ENCODE measurements around the gene SPOUT1. TPM values are rescaled to one million over a fixed set of nuclear protein-coding genes. Genes with fewer than 3 reads are reported as not detected.
"Not testable (repeated sequence)": the region's sequence is repeated elsewhere in the genome, so short reads cannot be mapped to it uniquely, and the experiment has no call there.

Gene SPOUT1, protein sequence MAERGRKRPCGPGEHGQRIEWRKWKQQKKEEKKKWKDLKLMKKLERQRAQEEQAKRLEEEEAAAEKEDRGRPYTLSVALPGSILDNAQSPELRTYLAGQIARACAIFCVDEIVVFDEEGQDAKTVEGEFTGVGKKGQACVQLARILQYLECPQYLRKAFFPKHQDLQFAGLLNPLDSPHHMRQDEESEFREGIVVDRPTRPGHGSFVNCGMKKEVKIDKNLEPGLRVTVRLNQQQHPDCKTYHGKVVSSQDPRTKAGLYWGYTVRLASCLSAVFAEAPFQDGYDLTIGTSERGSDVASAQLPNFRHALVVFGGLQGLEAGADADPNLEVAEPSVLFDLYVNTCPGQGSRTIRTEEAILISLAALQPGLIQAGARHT
- total RNA-seq (2014; rRNA removed; shearing (Covaris generic)), result 39.6 and 40.3 TPM in 2 replicates
- polyA plus RNA-seq (2015; cell fraction: cytosol; rRNA removed), result 58.7 and 76.3 TPM in 2 replicates
- 140 and 278 TPM in 2 replicates for polyA plus RNA-seq (2015; cell fraction: nucleus; rRNA removed)

- in situ Hi-C loops (cut with HindIII; ENCODE audit: low pct_unique_long_range_greater_than_20kb, low sequenced_read_pairs), result no loop called here
- peak; percentile 95 for DNase-seq (ENCODE audit: low read depth, low spot score)
Measured at GRCh38 chr9:128829477-128830251, at the start of gene SPOUT1. TSS of gene SPOUT1 (minus strand) at chr9:128829794. CDS start at chr9:128829780, 14 bp downstream.

DNA sequence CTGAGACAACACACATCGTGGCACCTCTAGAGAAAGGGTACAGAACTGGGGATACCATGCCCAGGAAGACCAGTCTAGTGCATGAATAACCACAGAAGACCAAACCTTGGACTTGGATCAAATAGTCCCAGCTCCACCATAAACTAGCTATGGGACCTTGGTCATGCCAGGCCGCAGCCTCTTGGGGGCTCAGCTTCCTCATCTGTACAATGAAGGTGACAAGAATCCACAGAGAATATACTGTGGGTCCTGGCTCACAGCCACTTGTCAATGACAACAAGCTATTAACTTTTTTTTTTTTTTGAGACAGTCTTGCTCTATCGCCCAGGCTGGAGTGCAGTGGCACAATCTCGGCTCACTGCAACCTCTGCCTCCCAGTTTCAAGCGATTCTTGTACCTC, 48.3 kb upstream of the SPOUT1 start:
- DNase-seq (ENCODE audit: low read depth, low spot score), result no peak
- in situ Hi-C loops (cut with HindIII; ENCODE audit: low pct_unique_long_range_greater_than_20kb, low sequenced_read_pairs), result no loop called here

DNA sequence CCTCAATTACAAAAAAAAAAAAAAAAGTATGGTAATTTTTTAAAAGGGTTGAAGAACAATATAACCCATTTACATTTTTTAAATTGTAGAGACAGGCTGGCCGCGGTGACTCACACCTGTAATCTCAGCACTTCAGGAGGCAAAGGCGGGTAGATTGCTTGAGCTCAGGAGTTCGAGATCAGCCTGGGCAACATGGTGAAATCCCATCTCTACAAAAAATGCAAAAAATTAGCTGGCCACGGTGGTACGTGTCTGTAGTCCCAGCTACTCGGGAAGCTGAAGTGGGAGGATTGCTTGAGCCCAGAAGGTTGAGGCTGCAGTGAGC, 41.3 kb upstream of the SPOUT1 start:
- DNase-seq (ENCODE audit: low read depth, low spot score); in situ Hi-C loops (cut with HindIII; ENCODE audit: low pct_unique_long_range_greater_than_20kb, low sequenced_read_pairs): not testable (repeated sequence)

- in situ Hi-C loops (cut with HindIII; ENCODE audit: low pct_unique_long_range_greater_than_20kb, low sequenced_read_pairs), result no loop called here
- no peak for DNase-seq (ENCODE audit: low read depth, low spot score)
Measured at GRCh38 chr9:128870128-128870940, 40.7 kb upstream of the SPOUT1 start.

- DNase-seq (ENCODE audit: low read depth, low spot score), result peak; percentile 69
- in situ Hi-C loops (cut with HindIII; ENCODE audit: low pct_unique_long_range_greater_than_20kb, low sequenced_read_pairs), result no loop called here
Measured at GRCh38 chr9:128863647-128864046, 34.1 kb upstream of the SPOUT1 start.

GRCh38 chr9:128862401-128862851, 32.8 kb upstream of the SPOUT1 start:
- in situ Hi-C loops (cut with HindIII; ENCODE audit: low pct_unique_long_range_greater_than_20kb, low sequenced_read_pairs), result no loop called here

GRCh38 chr9:128861501-128861900, 31.9 kb upstream of the SPOUT1 start:
- in situ Hi-C loops (cut with HindIII; ENCODE audit: low pct_unique_long_range_greater_than_20kb, low sequenced_read_pairs), result no loop called here
- no peak for DNase-seq (ENCODE audit: low read depth, low spot score)

More at GRCh38 chr9:128862401-128862851, 32.8 kb upstream of the SPOUT1 start:
- no peak for DNase-seq (ENCODE audit: low read depth, low spot score)

DNA sequence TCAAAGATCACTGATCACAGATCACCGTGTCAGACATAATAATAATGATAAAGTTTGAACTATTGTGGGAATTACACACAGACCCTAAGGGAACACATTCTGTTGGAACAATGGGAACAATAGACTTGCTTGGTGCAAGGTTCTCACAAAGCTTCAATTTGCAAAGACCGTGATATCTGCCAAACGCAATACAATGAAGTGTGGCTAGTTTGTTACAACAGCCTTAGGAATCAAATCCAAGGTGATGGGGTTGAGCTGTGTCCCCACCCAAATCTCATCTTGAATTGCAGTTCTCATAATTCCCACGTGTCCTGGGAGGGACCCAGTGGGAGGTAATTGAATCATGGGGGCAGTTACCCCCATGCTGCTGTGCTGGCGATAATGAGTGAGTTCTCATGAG, 31.3 kb upstream of the SPOUT1 start:
- in situ Hi-C loops (cut with HindIII; ENCODE audit: low pct_unique_long_range_greater_than_20kb, low sequenced_read_pairs), result no loop called here
- no peak for DNase-seq (ENCODE audit: low read depth, low spot score)

DNA sequence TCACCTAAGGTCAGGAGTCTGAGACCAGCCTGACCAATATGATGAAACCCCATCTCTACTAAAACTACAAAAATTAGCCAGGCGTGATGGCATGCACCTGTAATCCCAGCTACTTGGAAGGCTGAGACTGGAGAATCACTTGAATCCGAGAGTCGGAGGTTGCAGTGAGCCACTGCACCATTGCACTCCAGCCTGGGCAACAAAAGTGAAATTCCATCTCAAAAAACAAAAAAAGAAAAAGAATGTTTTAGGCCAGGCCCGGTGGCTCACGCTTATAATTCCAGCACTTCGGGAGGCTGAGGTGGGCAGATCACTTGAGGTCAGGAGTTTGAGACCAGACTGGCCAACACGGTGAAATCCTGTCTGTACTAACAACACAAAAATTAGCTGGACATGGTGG, 28.9 kb upstream of the SPOUT1 start:
- in situ Hi-C loops (cut with HindIII; ENCODE audit: low pct_unique_long_range_greater_than_20kb, low sequenced_read_pairs); DNase-seq (ENCODE audit: low read depth, low spot score): not testable (repeated sequence)

DNA sequence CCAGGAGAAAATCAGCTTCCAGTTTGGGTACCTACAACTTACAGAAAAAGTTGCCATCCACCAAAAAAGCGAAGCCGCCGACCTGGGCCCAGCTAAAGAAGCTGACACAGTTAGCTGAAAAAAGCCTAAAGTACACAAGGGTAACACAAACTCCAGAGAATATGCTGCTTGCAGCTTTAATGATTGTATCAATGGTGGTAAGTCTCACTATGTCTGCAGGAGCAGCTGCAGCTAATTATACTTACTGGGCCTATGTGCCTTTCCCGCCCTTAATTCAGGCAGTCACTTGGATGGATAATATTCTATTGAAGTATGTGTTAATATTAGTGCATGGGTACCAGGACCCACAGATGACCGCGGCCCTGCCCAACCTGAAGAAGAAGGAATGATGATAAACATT, 24.9 kb upstream of the SPOUT1 start:
- DNase-seq (ENCODE audit: low read depth, low spot score); in situ Hi-C loops (cut with HindIII; ENCODE audit: low pct_unique_long_range_greater_than_20kb, low sequenced_read_pairs): not testable (repeated sequence)

DNA sequence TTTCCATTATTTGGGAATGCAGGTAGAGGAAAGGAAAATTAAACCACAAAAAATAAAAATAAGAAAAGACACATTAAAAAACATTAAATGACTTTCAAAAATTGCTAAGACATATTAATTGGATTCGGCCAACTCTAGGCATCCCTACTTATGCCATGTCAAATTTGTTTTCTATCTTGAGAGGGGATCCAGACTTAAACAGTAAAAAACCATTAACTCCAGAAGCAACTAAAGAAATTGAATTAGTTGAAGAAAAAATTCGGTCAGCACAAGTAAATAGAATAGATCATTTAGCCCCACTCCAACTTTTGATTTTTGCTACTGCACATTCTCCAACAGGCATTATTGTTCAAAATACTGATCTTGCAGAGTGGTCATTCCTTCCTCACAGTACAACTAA, 23.1 kb upstream of the SPOUT1 start:
- in situ Hi-C loops (cut with HindIII; ENCODE audit: low pct_unique_long_range_greater_than_20kb, low sequenced_read_pairs); DNase-seq (ENCODE audit: low read depth, low spot score): not testable (repeated sequence)

DNA sequence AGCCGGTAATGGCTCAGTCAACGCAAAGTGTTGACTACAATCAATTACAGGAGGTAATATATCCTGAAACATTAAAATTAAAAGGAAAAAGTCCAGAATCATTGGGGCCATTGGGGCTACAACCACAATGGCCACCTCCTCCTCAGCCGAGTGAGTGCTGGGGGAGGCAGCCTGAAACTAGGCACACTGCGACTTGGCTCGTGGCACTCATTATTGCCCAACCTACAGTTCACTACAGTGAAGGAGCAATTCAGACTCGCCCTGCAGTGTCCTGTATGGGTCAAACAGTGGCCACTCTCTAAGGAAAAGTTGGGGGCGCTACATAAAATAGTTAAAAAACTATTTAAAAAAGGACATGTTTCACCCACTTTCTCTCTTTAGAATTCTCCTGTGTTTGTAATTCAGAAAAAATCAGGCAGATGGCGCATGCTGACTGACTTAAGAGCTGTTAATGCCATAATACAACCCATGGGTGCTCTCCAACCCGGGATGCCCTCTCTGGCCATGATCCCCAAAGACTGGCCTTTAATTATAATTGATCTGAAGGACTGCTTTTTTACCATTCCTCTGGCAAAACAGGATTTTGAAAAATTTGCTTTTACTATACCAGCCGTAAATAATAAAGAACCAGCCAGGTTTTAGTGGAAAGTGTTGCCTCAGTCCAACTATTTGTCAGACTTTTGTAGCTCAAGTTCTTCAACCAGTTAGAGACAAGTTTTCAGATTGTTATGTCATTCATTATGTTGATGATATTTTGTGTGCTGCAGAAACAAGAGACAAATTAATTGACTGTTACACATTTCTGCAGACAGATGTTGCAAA, 22.4 kb upstream of the SPOUT1 start:
- in situ Hi-C loops (cut with HindIII; ENCODE audit: low pct_unique_long_range_greater_than_20kb, low sequenced_read_pairs), result not testable (repeated sequence)
- peak; percentile 69 for DNase-seq (ENCODE audit: low read depth, low spot score)

GRCh38 chr9:128851024-128851423, 21.4 kb upstream of the SPOUT1 start:
- in situ Hi-C loops (cut with HindIII; ENCODE audit: low pct_unique_long_range_greater_than_20kb, low sequenced_read_pairs); DNase-seq (ENCODE audit: low read depth, low spot score): not testable (repeated sequence)

- in situ Hi-C loops (cut with HindIII; ENCODE audit: low pct_unique_long_range_greater_than_20kb, low sequenced_read_pairs), result no loop called here
- no peak for DNase-seq (ENCODE audit: low read depth, low spot score)
Measured at GRCh38 chr9:128847803-128848202, 18.2 kb upstream of the SPOUT1 start.

DNA sequence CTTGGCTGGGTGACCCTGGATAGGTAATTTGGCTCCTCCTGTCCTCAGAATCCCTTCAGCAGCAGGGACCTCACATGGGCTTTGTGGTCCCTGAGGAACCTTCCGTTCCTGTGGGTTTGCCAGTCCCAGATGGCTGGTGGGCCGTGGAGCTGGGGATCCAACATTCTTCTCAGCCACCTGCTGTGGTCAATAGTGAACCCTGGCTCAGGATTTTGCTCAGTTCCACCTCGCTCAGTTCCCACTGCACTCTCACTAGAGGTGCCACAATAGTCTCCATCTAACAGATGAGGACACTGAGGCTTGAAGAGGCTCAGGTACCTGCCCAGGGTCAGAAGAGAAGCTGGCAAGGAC, 17.1 kb upstream of the SPOUT1 start:
- DNase-seq (ENCODE audit: low read depth, low spot score), result no peak
- in situ Hi-C loops (cut with HindIII; ENCODE audit: low pct_unique_long_range_greater_than_20kb, low sequenced_read_pairs), result no loop called here

DNA sequence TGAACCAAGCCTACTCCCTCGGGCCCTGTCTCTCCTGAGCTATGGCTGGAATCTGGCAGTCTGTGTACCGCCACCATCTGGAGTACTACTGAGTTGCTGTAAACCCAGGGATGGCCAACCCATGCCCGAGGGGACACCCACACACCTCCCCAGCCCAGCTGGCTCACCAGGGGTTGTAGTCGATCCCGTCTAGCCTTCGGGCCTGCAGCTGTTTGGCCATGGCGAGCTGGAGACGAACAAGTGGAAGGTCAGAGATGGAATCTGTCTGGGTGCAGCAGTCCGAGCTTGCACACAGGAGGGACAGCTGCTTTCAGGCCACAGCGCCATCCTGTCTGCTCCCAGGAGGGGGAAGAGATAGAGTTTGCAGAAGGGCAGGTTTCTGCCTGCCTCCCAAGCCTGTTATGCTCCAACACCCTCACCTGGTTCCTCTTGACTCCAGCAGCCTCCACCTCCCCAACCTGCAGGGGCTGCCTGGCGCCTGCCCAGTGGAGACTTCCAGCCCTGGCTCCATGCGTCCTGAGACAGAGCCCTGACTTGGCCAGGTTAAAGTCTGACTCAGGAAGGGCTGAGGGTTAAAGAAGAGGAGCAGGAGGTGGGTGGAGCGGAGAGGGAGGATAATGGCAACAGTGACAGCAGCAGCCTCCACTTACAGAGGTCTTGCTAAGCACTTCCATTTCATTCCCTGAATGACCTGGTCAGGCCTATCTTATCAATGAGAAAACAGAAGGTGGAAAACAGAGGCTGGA, 15.8 kb upstream of the SPOUT1 start:
- peak; percentile 33 for DNase-seq (ENCODE audit: low read depth, low spot score)
- in situ Hi-C loops (cut with HindIII; ENCODE audit: low pct_unique_long_range_greater_than_20kb, low sequenced_read_pairs), result no loop called here

Measured in SK-MEL-5 (cell line).